Mammary epithelial cell (primary cell): Measurements from ENCODE around the gene CENPB.

ENCODE experiments used
- CTCF ChIP-seq, 2 donors: IDR thresholded peaks in 1 of 2; conservative IDR thresholded peaks in 1 of 2; 2 replicates each; pipeline ENCODE4 v1.5.1; 2011 to 2012; ENCODE audit warnings: inconsistent platforms in 2 of 2, low read length in 2 of 2, mild to moderate bottlenecking in 2 of 2, control low read depth in 1 of 2, low read depth in 1 of 2; ENCODE audit not compliant: insufficient read depth in 1 of 2; ENCODE audit errors: extremely low read depth in 1 of 2
- EZH2 ChIP-seq: IDR thresholded peaks from 2 replicates; pipeline ENCODE4 v1.6.1; 2012; ENCODE audit warnings: low read length, inconsistent platforms, borderline replicate concordance

GRCh38 chr20:3808544-3808943 is 22.0 kb upstream of the CENPB start:
- TF ChIP-seq CTCF (conservative IDR thresholded peaks at IDR 0.05 in 1 of 2, IDR thresholded peaks at IDR 0.05 in 1 of 2; ENCODE audit: extremely low read depth in 1 of 2, insufficient read depth in 1 of 2, low read depth in 1 of 2, low read length in 2 of 2) (no peak), EZH2 (no peak)
